H9 (cell line): ENCODE measurements around the gene TMEM79. TPM values are rescaled to one million over a fixed set of nuclear protein-coding genes. Genes with fewer than 3 reads are reported as not detected.

Source experiments
- DNase-seq: peaks from one replicate; pipeline ENCODE4 v3.0.0-alpha.2; 2017
- H2AFZ ChIP-seq: one replicate; pipeline ENCODE4 v1.6.1; 2013; ENCODE audit warnings: mild to moderate bottlenecking, low read length, control low read depth, moderate library complexity
- H2AK5ac ChIP-seq: 2 replicates; pipeline ENCODE4 v1.6.1; 2013; ENCODE audit warnings: low read length, control low read depth, mixed read lengths; ENCODE audit not compliant: insufficient read length
- H2BK120ac ChIP-seq: one replicate; pipeline ENCODE4 v1.6.1; 2013; ENCODE audit warnings: low read depth, mild to moderate bottlenecking, low read length, control low read depth, inconsistent platforms; ENCODE audit not compliant: poor library complexity, severe bottlenecking
- H2BK12ac ChIP-seq: 2 replicates; pipeline ENCODE4 v1.6.1; 2013; ENCODE audit warnings: low read length, control low read depth, mixed read lengths, low read depth; ENCODE audit not compliant: insufficient read length
- H2BK15ac ChIP-seq: 2 replicates; pipeline ENCODE4 v1.6.1; 2013; ENCODE audit warnings: low read depth, low read length, control low read depth
- H2BK20ac ChIP-seq: one replicate; pipeline ENCODE4 v1.6.1; 2013; ENCODE audit warnings: low read depth, mild to moderate bottlenecking, low read length, control low read depth, inconsistent platforms; ENCODE audit not compliant: poor library complexity, severe bottlenecking
- H2BK5ac ChIP-seq: 2 replicates; pipeline ENCODE4 v1.6.1; 2013; ENCODE audit warnings: low read length, control low read depth, mixed read lengths; ENCODE audit not compliant: insufficient read length
- H3K14ac ChIP-seq: 2 replicates; pipeline ENCODE4 v1.6.1; 2013; ENCODE audit warnings: low read length, control low read depth; ENCODE audit not compliant: insufficient read depth
- H3K18ac ChIP-seq: 2 replicates; pipeline ENCODE4 v1.6.1; 2013; ENCODE audit warnings: low read depth, mild to moderate bottlenecking, mixed read lengths, low read length, control low read depth; ENCODE audit not compliant: insufficient read length
- H3K23ac ChIP-seq: 2 replicates; pipeline ENCODE4 v1.6.1; 2013; ENCODE audit warnings: low read length, control low read depth, mixed read lengths, low read depth; ENCODE audit not compliant: insufficient read length
- H3K23me2 ChIP-seq: 2 replicates; pipeline ENCODE4 v1.6.1; 2013; ENCODE audit warnings: low read depth, mild to moderate bottlenecking, mixed read lengths, low read length, control low read depth; ENCODE audit not compliant: insufficient read length, poor library complexity, severe bottlenecking
- H3K27ac ChIP-seq: 2 replicates; pipeline ENCODE4 v1.5.1; 2013; ENCODE audit warnings: low read length, control low read depth, mixed read lengths, low read depth; ENCODE audit not compliant: insufficient read length
- H3K27me3 ChIP-seq: 2 replicates; pipeline ENCODE4 v1.6.1; 2013; ENCODE audit warnings: low read length, control low read depth, inconsistent platforms; ENCODE audit not compliant: insufficient read depth
- H3K4ac ChIP-seq: 2 replicates; pipeline ENCODE4 v1.6.1; 2013; ENCODE audit warnings: low read depth, mild to moderate bottlenecking, control low read depth, inconsistent platforms, low read length, moderate library complexity
- H3K4me1 ChIP-seq: 2 replicates; pipeline ENCODE4 v1.6.1; 2013; ENCODE audit warnings: low read length, control low read depth, inconsistent platforms; ENCODE audit not compliant: insufficient read depth
- H3K4me2 ChIP-seq: 2 replicates; pipeline ENCODE4 v1.6.1; 2013; ENCODE audit warnings: low read length, control low read depth, mixed read lengths; ENCODE audit not compliant: insufficient read length, insufficient read depth
- H3K56ac ChIP-seq: 2 replicates; pipeline ENCODE4 v1.6.1; 2013; ENCODE audit warnings: low read depth, mild to moderate bottlenecking, mixed read lengths, low read length, control low read depth; ENCODE audit not compliant: insufficient read length
- H3K79me1 ChIP-seq: 2 replicates; pipeline ENCODE4 v1.6.1; 2013; ENCODE audit warnings: low read depth, mild to moderate bottlenecking, moderate library complexity, low read length, control low read depth, inconsistent platforms; ENCODE audit not compliant: insufficient read depth, poor library complexity, severe bottlenecking
- H3K79me2 ChIP-seq: 2 replicates; pipeline ENCODE4 v1.6.1; 2013; ENCODE audit warnings: low read length, control low read depth, inconsistent platforms; ENCODE audit not compliant: insufficient read depth
- H3K9ac ChIP-seq: 2 replicates; pipeline ENCODE4 v1.6.1; 2013; ENCODE audit warnings: low read length, control low read depth, mixed read lengths; ENCODE audit not compliant: insufficient read length; ENCODE audit errors: extremely low read depth
- H3K9me3 ChIP-seq: one replicate; pipeline ENCODE4 v1.6.1; 2013; ENCODE audit warnings: low read depth, low read length, inconsistent platforms; ENCODE audit not compliant: control insufficient read depth
- H3T11ph ChIP-seq: one replicate; pipeline ENCODE4 v1.6.1; 2013; ENCODE audit warnings: mild to moderate bottlenecking, low read length, control low read depth, inconsistent platforms
- H4K20me1 ChIP-seq: one replicate; pipeline ENCODE4 v1.6.1; 2013; ENCODE audit not compliant: control insufficient read depth, insufficient read length, insufficient read depth
- H4K5ac ChIP-seq: 2 replicates; pipeline ENCODE4 v1.6.1; 2013; ENCODE audit warnings: low read depth, mild to moderate bottlenecking, mixed read lengths, low read length, control low read depth; ENCODE audit not compliant: insufficient read length
- H4K8ac ChIP-seq: replicated peaks from 2 replicates; pipeline ENCODE4 v1.6.1; 2013; ENCODE audit warnings: low read length, control low read depth, mixed read lengths, low read depth; ENCODE audit not compliant: insufficient read length
- H4K91ac ChIP-seq: 2 replicates; pipeline ENCODE4 v1.6.1; 2013; ENCODE audit warnings: low read depth, mild to moderate bottlenecking, moderate library complexity, mixed read lengths, low read length, control low read depth; ENCODE audit not compliant: insufficient read length
- H3K27ac Mint-ChIP-seq, 3 experiments: 2 replicates in 2 of 3; 3 replicates in 1 of 3; pipeline ENCODE4 v1.8.0; 2020 to 2021; ENCODE audit warnings: mixed read lengths in 3 of 3, mild to moderate bottlenecking in 1 of 3, moderate library complexity in 1 of 3
- H3K27me3 Mint-ChIP-seq: 2 replicates; pipeline ENCODE4 v1.8.0; 2021; ENCODE audit warnings: low read depth, mild to moderate bottlenecking, moderate library complexity, mixed read lengths
- H3K36me3 Mint-ChIP-seq, 3 experiments: 2 replicates in 2 of 3; 3 replicates in 1 of 3; pipeline ENCODE4 v1.8.0; 2020 to 2021; ENCODE audit warnings: low read depth in 3 of 3, mixed read lengths in 3 of 3; ENCODE audit not compliant: insufficient read depth in 1 of 3
- H3K4me1 Mint-ChIP-seq, 2 experiments: 2 replicates each; pipeline ENCODE4 v1.8.0; 2020; ENCODE audit warnings: mixed read lengths in 2 of 2
- H3K4me3 Mint-ChIP-seq, 2 experiments: 2 replicates in 1 of 2; 3 replicates in 1 of 2; pipeline ENCODE4 v1.8.0; 2020 to 2021; ENCODE audit warnings: mild to moderate bottlenecking in 2 of 2, mixed read lengths in 2 of 2, moderate library complexity in 1 of 2
- H3K9me3 Mint-ChIP-seq, 2 experiments: 2 replicates in 1 of 2; 3 replicates in 1 of 2; pipeline ENCODE4 v1.8.0; 2020; ENCODE audit warnings: mild to moderate bottlenecking in 2 of 2, mixed read lengths in 2 of 2, moderate library complexity in 1 of 2
- WGBS: extraction: QIAGEN DNeasy Blood & Tissue Kit; methylation state at CpG from one replicate; pipeline ENCODE4 v1.1.7; 2013; ENCODE audit warnings: missing lambda C conversion rate, low lambda C conversion rate, mixed read lengths; ENCODE audit not compliant: insufficient read length; ENCODE audit errors: extremely low coverage; 5-methylcytosine and 5-hydroxymethylcytosine counted together
- total RNA-seq: library from RNA; stranded (reverse); gene quantifications from 2 replicates; pipeline ENCODE4 v1.2.1, GENCODE V29; 2021
- TF ChIP-seq, protein P1 (sequence below): fragments of 200-600 bp; sonication (generic); conservative IDR thresholded peaks from 3 replicates; pipeline ENCODE4 v1.8.0; 2021; ENCODE audit warnings: antibody characterized with exemption, mild to moderate bottlenecking

The TMEM79 gene
- total RNA-seq, 1 experiment from 2014 or later: 2.6 TPM

DNA sequence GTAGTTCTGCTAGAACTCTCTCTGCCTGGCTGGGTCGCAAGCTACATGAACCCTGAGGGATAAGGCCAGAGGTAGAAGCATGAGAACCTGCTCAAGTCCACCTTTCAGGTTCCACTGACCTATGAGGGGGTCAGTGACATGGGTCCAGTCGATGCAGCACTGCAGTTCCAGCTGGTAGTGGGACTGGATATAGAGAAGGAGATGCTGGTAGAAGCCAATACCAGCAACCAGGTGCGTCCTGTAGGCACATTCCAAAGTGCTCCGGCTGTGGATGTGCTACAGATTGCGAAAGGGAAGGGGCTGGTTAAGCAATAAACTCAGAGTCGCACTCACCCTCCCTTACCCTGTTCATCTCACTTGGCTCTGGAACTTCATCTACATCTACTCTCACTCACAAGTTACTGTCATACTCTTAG is 7.2 kb upstream of the TMEM79 start:
- H3K14ac ChIP-seq: no peak overlapping the region
- H3K27ac Mint-ChIP-seq: no peak overlapping the region
- no peak overlapping the region for H3K4me2 ChIP-seq
- no peak overlapping the region for H3K23ac ChIP-seq
- peaks cover 21% of the 10 kb centered on the region for H3K79me2 ChIP-seq
- H3K23me2 ChIP-seq: peaks cover 6% of the 10 kb centered on the region
- no peak overlapping the region for H4K5ac ChIP-seq
- no peak overlapping the region for H3T11ph ChIP-seq
- WGBS: no CpG with 5 or more reads among the region's 6 CpGs
- no peaks in the 10 kb centered on the region for H3K9me3 Mint-ChIP-seq
- DNase-seq: no peak
- H3K4me3 Mint-ChIP-seq: no peak overlapping the region
- H3K36me3 Mint-ChIP-seq: peaks cover 57 to 76% (median 69%) of the 10 kb centered on the region in 3 experiments; a peak in 6 of 7 replicates
- H3K27ac ChIP-seq: no peak overlapping the region
- H2BK20ac ChIP-seq: no peak overlapping the region
- H2BK5ac ChIP-seq: no peak overlapping the region
- no peak overlapping the region for H4K91ac ChIP-seq
- no peaks in the 10 kb centered on the region for H3K4me1 ChIP-seq
- H3K79me1 ChIP-seq: peaks cover 5% of the 10 kb centered on the region
- H3K9ac ChIP-seq: no peak overlapping the region
- H3K27me3 ChIP-seq: no peaks in the 10 kb centered on the region
- no peaks in the 10 kb centered on the region for H3K9me3 ChIP-seq
- H3K4me1 Mint-ChIP-seq: peaks cover 10% of the 10 kb centered on the region in 2 experiments
- no peak overlapping the region for H3K4ac ChIP-seq
- no peaks in the 10 kb centered on the region for H3K27me3 Mint-ChIP-seq
- no peak overlapping the region for H3K18ac ChIP-seq
- no peak overlapping the region for H2AK5ac ChIP-seq
- no peak overlapping the region for H2AFZ ChIP-seq
- no peak overlapping the region for H4K8ac ChIP-seq
- no peaks in the 10 kb centered on the region for H4K20me1 ChIP-seq
- no peak overlapping the region for H2BK120ac ChIP-seq
- no peak overlapping the region for H2BK12ac ChIP-seq
- TF ChIP-seq, protein P1, sequence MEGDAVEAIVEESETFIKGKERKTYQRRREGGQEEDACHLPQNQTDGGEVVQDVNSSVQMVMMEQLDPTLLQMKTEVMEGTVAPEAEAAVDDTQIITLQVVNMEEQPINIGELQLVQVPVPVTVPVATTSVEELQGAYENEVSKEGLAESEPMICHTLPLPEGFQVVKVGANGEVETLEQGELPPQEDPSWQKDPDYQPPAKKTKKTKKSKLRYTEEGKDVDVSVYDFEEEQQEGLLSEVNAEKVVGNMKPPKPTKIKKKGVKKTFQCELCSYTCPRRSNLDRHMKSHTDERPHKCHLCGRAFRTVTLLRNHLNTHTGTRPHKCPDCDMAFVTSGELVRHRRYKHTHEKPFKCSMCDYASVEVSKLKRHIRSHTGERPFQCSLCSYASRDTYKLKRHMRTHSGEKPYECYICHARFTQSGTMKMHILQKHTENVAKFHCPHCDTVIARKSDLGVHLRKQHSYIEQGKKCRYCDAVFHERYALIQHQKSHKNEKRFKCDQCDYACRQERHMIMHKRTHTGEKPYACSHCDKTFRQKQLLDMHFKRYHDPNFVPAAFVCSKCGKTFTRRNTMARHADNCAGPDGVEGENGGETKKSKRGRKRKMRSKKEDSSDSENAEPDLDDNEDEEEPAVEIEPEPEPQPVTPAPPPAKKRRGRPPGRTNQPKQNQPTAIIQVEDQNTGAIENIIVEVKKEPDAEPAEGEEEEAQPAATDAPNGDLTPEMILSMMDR: no peak
- no peak overlapping the region for H2BK15ac ChIP-seq
- no peak overlapping the region for H3K56ac ChIP-seq
